Neural cell (in vitro differentiated cells): Measurements from ENCODE around the gene ZNF775. TPM values are rescaled to one million over a fixed set of nuclear protein-coding genes. Genes with fewer than 3 reads are reported as not detected.

ENCODE experiments used
- H2AFZ ChIP-seq: fragments of 200-600, 300-800 bp; sonication (generic), shearing (Covaris generic); 2 replicates; pipeline ENCODE4 v1.6.0; 2014; ENCODE audit warnings: low read depth, mild to moderate bottlenecking, antibody characterized with exemption, low read length, moderate library complexity
- H3F3A ChIP-seq: fragments of 200-600 bp; shearing (Covaris generic); 2 replicates; pipeline ENCODE4 v1.6.1; 2016; ENCODE audit warnings: mild to moderate bottlenecking, moderate library complexity, mixed read lengths, antibody characterized with exemption, low read length; ENCODE audit not compliant: insufficient read depth, poor library complexity, severe bottlenecking
- H3K27ac ChIP-seq: fragments of 200-600, 300-800 bp; sonication (generic), shearing (Covaris generic); 2 replicates; pipeline ENCODE4 v1.5.1; 2014; ENCODE audit warnings: mild to moderate bottlenecking, low read length, moderate library complexity
- H3K27me3 ChIP-seq: fragments of 300-800, 200-600 bp; sonication (generic), shearing (Covaris generic); 2 replicates; pipeline ENCODE4 v1.6.0; 2014; ENCODE audit warnings: mild to moderate bottlenecking, low read depth, low read length, moderate library complexity; ENCODE audit not compliant: insufficient read depth
- H3K36me3 ChIP-seq: fragments of 300-800, 200-600 bp; sonication (generic), shearing (Covaris generic); 2 replicates; pipeline ENCODE4 v1.5.1; 2014; ENCODE audit warnings: mild to moderate bottlenecking, antibody characterized with exemption, low read length, moderate library complexity; ENCODE audit not compliant: insufficient read depth
- H3K4me2 ChIP-seq: fragments of 300-800, 200-600 bp; sonication (generic), shearing (Covaris generic); 2 replicates; pipeline ENCODE4 v1.6.0; 2014; ENCODE audit warnings: mild to moderate bottlenecking, low read length
- H3K4me3 ChIP-seq: fragments of 300-800, 200-600 bp; sonication (generic), shearing (Covaris generic); 2 replicates; pipeline ENCODE4 v1.5.1; 2014; ENCODE audit warnings: mild to moderate bottlenecking, low read length, moderate library complexity
- H3K79me2 ChIP-seq: fragments of 200-600 bp; shearing (Covaris generic); replicated peaks from 2 replicates; pipeline ENCODE4 v1.6.0; 2014; ENCODE audit warnings: mild to moderate bottlenecking, low read length, moderate library complexity; ENCODE audit not compliant: insufficient read depth
- H3K9ac ChIP-seq: fragments of 300-800, 200-600 bp; sonication (generic), shearing (Covaris generic); 2 replicates; pipeline ENCODE4 v1.6.1; 2016; ENCODE audit warnings: mild to moderate bottlenecking, low read length, mixed read lengths
- H3K9me2 ChIP-seq: fragments of 200-600 bp; shearing (Covaris generic); 2 replicates; pipeline ENCODE4 v1.6.1; 2016; ENCODE audit warnings: mild to moderate bottlenecking, low read length, mixed read lengths; ENCODE audit not compliant: insufficient read depth
- H3K9me3 ChIP-seq: fragments of 200-600, 300-800 bp; sonication (generic), shearing (Covaris generic); 2 replicates; pipeline ENCODE4 v1.6.1; 2016; ENCODE audit warnings: mild to moderate bottlenecking, mixed run types, low read length, moderate library complexity, mixed read lengths
- H4K20me1 ChIP-seq: fragments of 200-600 bp; shearing (Covaris generic); 2 replicates; pipeline ENCODE4 v1.6.1; 2016; ENCODE audit warnings: mild to moderate bottlenecking, mixed run types; ENCODE audit not compliant: insufficient read depth
- CTCF ChIP-seq: fragments of 450-650 bp; IDR thresholded peaks from 2 replicates; pipeline ENCODE4 v1.5.1; 2014; ENCODE audit warnings: antibody characterized with exemption, mild to moderate bottlenecking, moderate library complexity; ENCODE audit not compliant: poor library complexity, severe bottlenecking
- EP300 ChIP-seq: fragments of 450-650 bp; conservative IDR thresholded peaks from 2 replicates; pipeline ENCODE4 v1.6.1; 2014; ENCODE audit warnings: antibody characterized with exemption, mild to moderate bottlenecking, moderate library complexity; ENCODE audit not compliant: poor library complexity, severe bottlenecking
- EZH2 ChIP-seq: fragments of 200-600, 300-800 bp; shearing (Covaris generic), sonication (generic); IDR thresholded peaks from 2 replicates; pipeline ENCODE4 v1.6.1; 2014; ENCODE audit warnings: antibody characterized with exemption, low read length, borderline replicate concordance, mild to moderate bottlenecking; ENCODE audit not compliant: insufficient read depth, poor library complexity, severe bottlenecking
- MXI1 ChIP-seq: fragments of 450-650 bp; conservative IDR thresholded peaks from 2 replicates; pipeline ENCODE4 v1.6.1; 2014; ENCODE audit warnings: antibody characterized with exemption, mild to moderate bottlenecking; ENCODE audit not compliant: poor library complexity, severe bottlenecking
- POLR2AphosphoS5 ChIP-seq: IDR thresholded peaks from 2 replicates; pipeline ENCODE4 v1.6.1; 2012
- RAD21 ChIP-seq: fragments of 450-650 bp; conservative IDR thresholded peaks from 2 replicates; pipeline ENCODE4 v1.6.1; 2014; ENCODE audit warnings: antibody characterized with exemption, mild to moderate bottlenecking, moderate library complexity
- REST ChIP-seq: IDR thresholded peaks from 2 replicates; pipeline ENCODE4 v1.6.1; 2012; ENCODE audit warnings: borderline replicate concordance
- SMC3 ChIP-seq: fragments of 450-650 bp; conservative IDR thresholded peaks from 2 replicates; pipeline ENCODE4 v1.6.1; 2014; ENCODE audit warnings: antibody characterized with exemption, mild to moderate bottlenecking, moderate library complexity; ENCODE audit not compliant: poor library complexity
- TAF1 ChIP-seq: IDR thresholded peaks from 2 replicates; pipeline ENCODE4 v1.6.1; 2012; ENCODE audit warnings: low read depth
- polyA plus RNA-seq: library from polyadenylated mRNA; depleted of rRNA; stranded (reverse); fragments of >200 nt; gene quantifications from 2 replicates; pipeline ENCODE4 v1.2.3, GENCODE V29; 2014

ZNF775 gene
- polyA plus RNA-seq, 1 donor from 2014 or later, result 16.8 TPM

DNA sequence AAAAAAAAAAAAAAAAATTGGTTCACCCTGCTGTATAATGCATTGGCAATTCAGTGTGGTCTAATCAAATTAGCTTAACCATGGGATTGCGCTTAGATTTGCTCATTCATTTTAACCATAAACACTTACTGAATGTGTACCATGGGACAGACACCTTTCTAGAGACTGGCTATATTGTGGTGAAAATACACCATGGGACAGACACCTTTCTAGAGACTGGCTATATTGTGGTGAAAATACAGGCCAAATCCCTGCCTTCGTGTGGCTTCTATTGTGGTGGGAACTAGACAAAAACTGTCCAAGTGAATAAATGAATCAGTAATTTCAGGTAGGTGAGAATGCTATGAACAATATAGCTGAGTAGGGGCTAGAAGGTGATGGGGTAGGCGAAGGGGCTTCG, 20.7 kb upstream of the ZNF775 start:
- H3F3A ChIP-seq, result no peaks in the 10 kb centered on the region
- H3K9me3 ChIP-seq, result no peaks in the 10 kb centered on the region
- H4K20me1 ChIP-seq, result no peaks in the 10 kb centered on the region
- no peak overlapping the region for H3K9ac ChIP-seq
- H3K9me2 ChIP-seq, result no peaks in the 10 kb centered on the region
- no peaks in the 10 kb centered on the region for H3K36me3 ChIP-seq
- TF ChIP-seq EZH2, result no peak
- no peak for TF ChIP-seq SMC3
- no peak for TF ChIP-seq EP300
- no peak overlapping the region for H3K27ac ChIP-seq
- H2AFZ ChIP-seq, result no peak overlapping the region
- no peaks in the 10 kb centered on the region for H3K27me3 ChIP-seq
- no peak overlapping the region for H3K4me2 ChIP-seq
- H3K79me2 ChIP-seq, result no peaks in the 10 kb centered on the region
- no peak overlapping the region for H3K4me3 ChIP-seq

DNA sequence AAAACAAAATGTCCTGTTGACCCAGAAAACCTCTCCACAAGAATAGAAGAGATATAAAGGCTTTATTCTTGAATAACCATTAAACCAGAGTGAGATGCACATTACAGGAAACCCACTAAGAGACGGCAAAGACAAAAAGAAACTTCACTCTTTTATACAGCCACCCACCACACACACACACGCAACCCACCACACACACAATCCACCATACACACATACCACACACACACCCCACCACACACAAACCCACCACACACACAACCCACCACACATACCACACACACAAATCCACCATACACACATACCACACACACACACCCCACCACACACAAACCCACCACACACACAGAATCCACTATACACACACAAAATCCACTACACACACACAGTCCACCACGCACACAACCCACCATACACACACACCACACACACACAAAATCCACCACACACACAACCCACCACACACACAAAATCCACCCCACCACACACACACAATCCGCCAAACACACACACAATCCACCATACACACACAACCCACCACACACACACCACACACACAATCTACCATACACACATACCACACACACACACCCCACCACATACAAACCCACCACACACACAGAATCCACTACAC, 20.0 kb upstream of the ZNF775 start:
- Histone ChIP-seq H3K4me3 (no peak overlapping the region), H3K27ac (no peak overlapping the region), H2AFZ (no peak overlapping the region), H3K9me3 (no peaks in the 10 kb centered on the region), H3K4me2 (no peak overlapping the region), H3K36me3 (no peaks in the 10 kb centered on the region), H3K9me2 (no peaks in the 10 kb centered on the region), H4K20me1 (no peaks in the 10 kb centered on the region), H3K27me3 (no peaks in the 10 kb centered on the region), H3F3A (no peaks in the 10 kb centered on the region), H3K79me2 (no peaks in the 10 kb centered on the region), H3K9ac (no peak overlapping the region)
- TF ChIP-seq REST (no peak), EP300 (no peak), EZH2 (no peak), CTCF (no peak), SMC3 (no peak), MXI1 (no peak), POLR2AphosphoS5 (no peak), TAF1 (no peak), RAD21 (no peak)
